Measurements from ENCODE around the gene KSR1.
"Not testable (repeated sequence)": the region's sequence is repeated elsewhere in the genome, so short reads cannot be mapped to it uniquely, and the experiment has no call there.

DNA sequence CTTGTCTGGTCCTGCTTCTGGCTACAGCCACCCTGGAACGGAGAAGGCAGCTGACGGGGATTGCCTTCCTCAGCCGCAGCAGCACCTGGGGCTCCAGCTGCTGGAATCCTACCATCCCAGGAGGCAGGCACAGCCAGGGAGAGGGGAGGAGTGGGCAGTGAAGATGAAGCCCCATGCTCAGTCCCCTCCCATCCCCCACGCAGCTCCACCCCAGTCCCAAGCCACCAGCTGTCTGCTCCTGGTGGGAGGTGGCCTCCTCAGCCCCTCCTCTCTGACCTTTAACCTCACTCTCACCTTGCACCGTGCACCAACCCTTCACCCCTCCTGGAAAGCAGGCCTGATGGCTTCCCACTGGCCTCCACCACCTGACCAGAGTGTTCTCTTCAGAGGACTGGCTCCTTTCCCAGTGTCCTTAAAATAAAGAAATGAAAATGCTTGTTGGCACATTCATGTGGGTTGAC is 192.9 kb downstream of the KSR1 start:
- TF ChIP-seq, protein P1, sequence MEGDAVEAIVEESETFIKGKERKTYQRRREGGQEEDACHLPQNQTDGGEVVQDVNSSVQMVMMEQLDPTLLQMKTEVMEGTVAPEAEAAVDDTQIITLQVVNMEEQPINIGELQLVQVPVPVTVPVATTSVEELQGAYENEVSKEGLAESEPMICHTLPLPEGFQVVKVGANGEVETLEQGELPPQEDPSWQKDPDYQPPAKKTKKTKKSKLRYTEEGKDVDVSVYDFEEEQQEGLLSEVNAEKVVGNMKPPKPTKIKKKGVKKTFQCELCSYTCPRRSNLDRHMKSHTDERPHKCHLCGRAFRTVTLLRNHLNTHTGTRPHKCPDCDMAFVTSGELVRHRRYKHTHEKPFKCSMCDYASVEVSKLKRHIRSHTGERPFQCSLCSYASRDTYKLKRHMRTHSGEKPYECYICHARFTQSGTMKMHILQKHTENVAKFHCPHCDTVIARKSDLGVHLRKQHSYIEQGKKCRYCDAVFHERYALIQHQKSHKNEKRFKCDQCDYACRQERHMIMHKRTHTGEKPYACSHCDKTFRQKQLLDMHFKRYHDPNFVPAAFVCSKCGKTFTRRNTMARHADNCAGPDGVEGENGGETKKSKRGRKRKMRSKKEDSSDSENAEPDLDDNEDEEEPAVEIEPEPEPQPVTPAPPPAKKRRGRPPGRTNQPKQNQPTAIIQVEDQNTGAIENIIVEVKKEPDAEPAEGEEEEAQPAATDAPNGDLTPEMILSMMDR (IDR thresholded peaks at IDR 0.05): not testable (repeated sequence)
- TF ChIP-seq RFX5 (IDR thresholded peaks at IDR 0.05; ENCODE audit: low read length); SMC3 (IDR thresholded peaks at IDR 0.05; ENCODE audit: low read depth, low read length); EP300 (IDR thresholded peaks at IDR 0.05; ENCODE audit: borderline replicate concordance in 1 of 2, low read depth in 1 of 2, low read length in 1 of 2); JUND (IDR thresholded peaks at IDR 0.05); POLR2AphosphoS5 (IDR thresholded peaks at IDR 0.05; ENCODE audit: low read depth, low read length); EZH2phosphoT487 (IDR thresholded peaks at IDR 0.05; ENCODE audit: borderline replicate concordance, low read depth); TAF1 (IDR thresholded peaks at IDR 0.05; ENCODE audit: borderline replicate concordance, low read depth, low read length); FOXJ3 (CRISPR knock-in tag; IDR thresholded peaks at IDR 0.05); TEAD4 (IDR thresholded peaks at IDR 0.05; ENCODE audit: borderline replicate concordance, insufficient read depth); NRF1 (IDR thresholded peaks at IDR 0.05; ENCODE audit: low read depth, low read length): not testable (repeated sequence)
- TF ChIP-seq, protein P2, sequence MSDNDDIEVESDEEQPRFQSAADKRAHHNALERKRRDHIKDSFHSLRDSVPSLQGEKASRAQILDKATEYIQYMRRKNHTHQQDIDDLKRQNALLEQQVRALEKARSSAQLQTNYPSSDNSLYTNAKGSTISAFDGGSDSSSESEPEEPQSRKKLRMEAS (IDR thresholded peaks at IDR 0.05; ENCODE audit: low read depth): not testable (repeated sequence)
- TF ChIP-seq, protein P3, sequence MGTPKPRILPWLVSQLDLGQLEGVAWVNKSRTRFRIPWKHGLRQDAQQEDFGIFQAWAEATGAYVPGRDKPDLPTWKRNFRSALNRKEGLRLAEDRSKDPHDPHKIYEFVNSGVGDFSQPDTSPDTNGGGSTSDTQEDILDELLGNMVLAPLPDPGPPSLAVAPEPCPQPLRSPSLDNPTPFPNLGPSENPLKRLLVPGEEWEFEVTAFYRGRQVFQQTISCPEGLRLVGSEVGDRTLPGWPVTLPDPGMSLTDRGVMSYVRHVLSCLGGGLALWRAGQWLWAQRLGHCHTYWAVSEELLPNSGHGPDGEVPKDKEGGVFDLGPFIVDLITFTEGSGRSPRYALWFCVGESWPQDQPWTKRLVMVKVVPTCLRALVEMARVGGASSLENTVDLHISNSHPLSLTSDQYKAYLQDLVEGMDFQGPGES (IDR thresholded peaks at IDR 0.05; ENCODE audit: low read depth, low read length): not testable (repeated sequence)
- TF ChIP-seq, protein P4, sequence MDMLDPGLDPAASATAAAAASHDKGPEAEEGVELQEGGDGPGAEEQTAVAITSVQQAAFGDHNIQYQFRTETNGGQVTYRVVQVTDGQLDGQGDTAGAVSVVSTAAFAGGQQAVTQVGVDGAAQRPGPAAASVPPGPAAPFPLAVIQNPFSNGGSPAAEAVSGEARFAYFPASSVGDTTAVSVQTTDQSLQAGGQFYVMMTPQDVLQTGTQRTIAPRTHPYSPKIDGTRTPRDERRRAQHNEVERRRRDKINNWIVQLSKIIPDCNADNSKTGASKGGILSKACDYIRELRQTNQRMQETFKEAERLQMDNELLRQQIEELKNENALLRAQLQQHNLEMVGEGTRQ (IDR thresholded peaks at IDR 0.05; ENCODE audit: borderline replicate concordance, low read depth, low read length): not testable (repeated sequence)
